Activated naive CD8-positive, alpha-beta T cell treated with anti-CD3 and anti-CD28 coated beads, Interleukin-2, amount 50 U/mL, for 24 hours (primary cell): ENCODE measurements around the gene IL25.

ENCODE experiments used
- ATAC-seq: fragments of 150-1000 bp; cut with Tn5 transposase; one replicate; pipeline ENCODE4 v1.10.0; 2021
- DNase-seq: peaks from one replicate; pipeline ENCODE4 v3.0.0; 2021
- H3K27ac Mint-ChIP-seq: one replicate; pipeline ENCODE4 v1.8.0; 2021; ENCODE audit warnings: mild to moderate bottlenecking, mixed read lengths
- H3K27me3 Mint-ChIP-seq: one replicate; pipeline ENCODE4 v1.8.0; 2021; ENCODE audit warnings: mixed read lengths
- H3K36me3 Mint-ChIP-seq: one replicate; pipeline ENCODE4 v1.8.0; 2021; ENCODE audit warnings: low read depth, mixed read lengths
- H3K4me1 Mint-ChIP-seq: one replicate; pipeline ENCODE4 v1.8.0; 2021; ENCODE audit warnings: mixed read lengths
- H3K4me3 Mint-ChIP-seq: one replicate; pipeline ENCODE4 v1.8.0; 2021; ENCODE audit warnings: mild to moderate bottlenecking, moderate library complexity, mixed read lengths
- H3K9me3 Mint-ChIP-seq: one replicate; pipeline ENCODE4 v1.8.0; 2021; ENCODE audit warnings: mixed read lengths

IL25 gene

GRCh38 chr14:23401291-23401690, 28.7 kb downstream of the IL25 start:
- peak overlapping the region; percentile 32 for H3K27ac Mint-ChIP-seq
- DNase-seq (no peak), ATAC-seq (no peak)
- H3K27me3 Mint-ChIP-seq: peaks cover 7% of the 10 kb centered on the region
- no peaks in the 10 kb centered on the region for H3K36me3 Mint-ChIP-seq
- H3K9me3 Mint-ChIP-seq: no peaks in the 10 kb centered on the region
- H3K4me1 Mint-ChIP-seq: no peaks in the 10 kb centered on the region
- no peak overlapping the region for H3K4me3 Mint-ChIP-seq

- H3K9me3 Mint-ChIP-seq: no peaks in the 10 kb centered on the region
- H3K27me3 Mint-ChIP-seq: peaks cover 8% of the 10 kb centered on the region
- no peak overlapping the region for H3K4me3 Mint-ChIP-seq
- ATAC-seq (no peak), DNase-seq (no peak)
- no peaks in the 10 kb centered on the region for H3K4me1 Mint-ChIP-seq
- H3K27ac Mint-ChIP-seq: no peak overlapping the region
- H3K36me3 Mint-ChIP-seq: no peaks in the 10 kb centered on the region
Observed at GRCh38 chr14:23402296-23403138, 29.9 kb downstream of the IL25 start.

GRCh38 chr14:23403139-23403438, 30.5 kb downstream of the IL25 start:
- Mint-ChIP-seq H3K27ac (no peak overlapping the region), H3K36me3 (no peaks in the 10 kb centered on the region), H3K4me1 (no peaks in the 10 kb centered on the region), H3K27me3 (peaks cover 11% of the 10 kb centered on the region), H3K4me3 (no peak overlapping the region), H3K9me3 (no peaks in the 10 kb centered on the region)
- DNase-seq (no peak), ATAC-seq (no peak)

GRCh38 chr14:23403908-23404307, 31.3 kb downstream of the IL25 start:
- H3K36me3 Mint-ChIP-seq: no peaks in the 10 kb centered on the region
- H3K27me3 Mint-ChIP-seq: peaks cover 11% of the 10 kb centered on the region
- no peak for DNase-seq
- H3K9me3 Mint-ChIP-seq: no peaks in the 10 kb centered on the region
- no peak overlapping the region for H3K27ac Mint-ChIP-seq
- ATAC-seq: no peak
- H3K4me3 Mint-ChIP-seq: no peak overlapping the region
- no peaks in the 10 kb centered on the region for H3K4me1 Mint-ChIP-seq

GRCh38 chr14:23404331-23404900, 31.8 kb downstream of the IL25 start:
- Mint-ChIP-seq H3K27me3 (peaks cover 11% of the 10 kb centered on the region), H3K36me3 (no peaks in the 10 kb centered on the region)

GRCh38 chr14:23405096-23405495, 32.5 kb downstream of the IL25 start:
- no peaks in the 10 kb centered on the region for H3K4me1 Mint-ChIP-seq
- ATAC-seq: no peak

More at GRCh38 chr14:23404331-23404900, 31.8 kb downstream of the IL25 start:
- Mint-ChIP-seq H3K9me3 (no peaks in the 10 kb centered on the region), H3K4me3 (no peak overlapping the region), H3K4me1 (no peaks in the 10 kb centered on the region), H3K27ac (no peak overlapping the region)
- ATAC-seq (no peak), DNase-seq (no peak)

GRCh38 chr14:23405516-23406025, 33.0 kb downstream of the IL25 start:
- no peaks in the 10 kb centered on the region for H3K36me3 Mint-ChIP-seq
- H3K4me1 Mint-ChIP-seq: no peaks in the 10 kb centered on the region
- H3K27me3 Mint-ChIP-seq: peaks cover 11% of the 10 kb centered on the region

More at GRCh38 chr14:23405096-23405495, 32.5 kb downstream of the IL25 start:
- no peak overlapping the region for H3K27ac Mint-ChIP-seq
- DNase-seq: no peak
- H3K27me3 Mint-ChIP-seq: peaks cover 11% of the 10 kb centered on the region
- no peak overlapping the region for H3K4me3 Mint-ChIP-seq
- no peaks in the 10 kb centered on the region for H3K36me3 Mint-ChIP-seq
- no peaks in the 10 kb centered on the region for H3K9me3 Mint-ChIP-seq

GRCh38 chr14:23406244-23406643, 33.6 kb downstream of the IL25 start:
- no peaks in the 10 kb centered on the region for H3K36me3 Mint-ChIP-seq
- peaks cover 11% of the 10 kb centered on the region for H3K27me3 Mint-ChIP-seq
- DNase-seq (no peak), ATAC-seq (no peak)
- H3K4me3 Mint-ChIP-seq: no peak overlapping the region
- H3K27ac Mint-ChIP-seq: no peak overlapping the region
- no peaks in the 10 kb centered on the region for H3K4me1 Mint-ChIP-seq
- H3K9me3 Mint-ChIP-seq: no peaks in the 10 kb centered on the region

More at GRCh38 chr14:23405516-23406025, 33.0 kb downstream of the IL25 start:
- ATAC-seq (no peak), DNase-seq (no peak)
- Mint-ChIP-seq H3K4me3 (no peak overlapping the region), H3K27ac (no peak overlapping the region), H3K9me3 (no peaks in the 10 kb centered on the region)

- ATAC-seq: no peak
- no peaks in the 10 kb centered on the region for H3K9me3 Mint-ChIP-seq
- H3K27me3 Mint-ChIP-seq: peaks cover 11% of the 10 kb centered on the region
- no peaks in the 10 kb centered on the region for H3K36me3 Mint-ChIP-seq
- no peaks in the 10 kb centered on the region for H3K4me1 Mint-ChIP-seq
- H3K4me3 Mint-ChIP-seq: no peak overlapping the region
- DNase-seq: no peak
- no peak overlapping the region for H3K27ac Mint-ChIP-seq
Observed at GRCh38 chr14:23406725-23407355, 34.2 kb downstream of the IL25 start.

GRCh38 chr14:23407516-23408306, 35.1 kb downstream of the IL25 start, which contains the start of gene MYH6:
TSS of gene MYH6 (minus strand) at chr14:23408273. CDS start at chr14:23407223, 1,050 bp downstream.
- DNase-seq: no peak
- Mint-ChIP-seq H3K36me3 (no peaks in the 10 kb centered on the region), H3K9me3 (no peaks in the 10 kb centered on the region), H3K27ac (no peak within 1 kb of the TSS), H3K4me3 (no peak within 1 kb of the TSS), H3K27me3 (peaks cover 11% of the 10 kb centered on the region), H3K4me1 (no peaks in the 10 kb centered on the region)
- ATAC-seq: no peak

- H3K27ac Mint-ChIP-seq: no peak overlapping the region
- DNase-seq (no peak), ATAC-seq (no peak)
- no peaks in the 10 kb centered on the region for H3K36me3 Mint-ChIP-seq
- peaks cover 8% of the 10 kb centered on the region for H3K27me3 Mint-ChIP-seq
- H3K4me1 Mint-ChIP-seq: no peaks in the 10 kb centered on the region
- no peaks in the 10 kb centered on the region for H3K9me3 Mint-ChIP-seq
- no peak overlapping the region for H3K4me3 Mint-ChIP-seq
Observed at GRCh38 chr14:23408307-23408630, 35.7 kb downstream of the IL25 start.

- ATAC-seq (no peak), DNase-seq (no peak)
- no peaks in the 10 kb centered on the region for H3K9me3 Mint-ChIP-seq
- no peak overlapping the region for H3K27ac Mint-ChIP-seq
- no peaks in the 10 kb centered on the region for H3K36me3 Mint-ChIP-seq
- no peaks in the 10 kb centered on the region for H3K4me1 Mint-ChIP-seq
- peaks cover 6% of the 10 kb centered on the region for H3K27me3 Mint-ChIP-seq
- H3K4me3 Mint-ChIP-seq: no peak overlapping the region
Observed at GRCh38 chr14:23409475-23409874, 36.9 kb downstream of the IL25 start.

- H3K4me1 Mint-ChIP-seq: no peaks in the 10 kb centered on the region
- DNase-seq (no peak), ATAC-seq (no peak)
- H3K27ac Mint-ChIP-seq: no peak overlapping the region
- H3K36me3 Mint-ChIP-seq: no peaks in the 10 kb centered on the region
- peaks cover 6% of the 10 kb centered on the region for H3K27me3 Mint-ChIP-seq
- no peaks in the 10 kb centered on the region for H3K9me3 Mint-ChIP-seq
- no peak overlapping the region for H3K4me3 Mint-ChIP-seq
Observed at GRCh38 chr14:23409966-23410635, 37.5 kb downstream of the IL25 start.
